ENCODE measurements around the gene ZCRB1.
"Not testable (repeated sequence)": the region's sequence is repeated elsewhere in the genome, so short reads cannot be mapped to it uniquely, and the experiment has no call there.

ZCRB1 gene

GRCh38 chr12:42343721-42344120 is 17.8 kb upstream of the ZCRB1 start:
- H3K27ac ChIP-seq, result no peak overlapping the region
- H3K4me3 ChIP-seq, result no peak overlapping the region
- no peak for DNase-seq (ENCODE audit: low spot score)
- no peak for TF ChIP-seq CTCF (IDR thresholded peaks at IDR 0.05)

GRCh38 chr12:42342028-42342427 is 16.1 kb upstream of the ZCRB1 start:
- TF ChIP-seq CTCF (IDR thresholded peaks at IDR 0.05), result no peak
- Histone ChIP-seq H3K4me3 (no peak overlapping the region), H3K27ac (no peak overlapping the region)
- DNase-seq (ENCODE audit: low spot score), result no peak

GRCh38 chr12:42338280-42338679 is 12.4 kb upstream of the ZCRB1 start:
- no peak for TF ChIP-seq CTCF (IDR thresholded peaks at IDR 0.05)
- H3K27ac ChIP-seq, result no peak overlapping the region
- DNase-seq (ENCODE audit: low spot score), result no peak
- no peak overlapping the region for H3K4me3 ChIP-seq

- H3K4me3 ChIP-seq, result no peak overlapping the region
- no peak for DNase-seq (ENCODE audit: low spot score)
- TF ChIP-seq CTCF (IDR thresholded peaks at IDR 0.05), result no peak
- H3K27ac ChIP-seq, result no peak overlapping the region
Observed at GRCh38 chr12:42336286-42336685, 10.4 kb upstream of the ZCRB1 start.

- no peak overlapping the region for H3K4me3 ChIP-seq
- DNase-seq (ENCODE audit: low spot score), result no peak
- H3K27ac ChIP-seq, result no peak overlapping the region
- TF ChIP-seq CTCF (IDR thresholded peaks at IDR 0.05), result peak; percentile 36
Observed at GRCh38 chr12:42332301-42333285, 6.7 kb upstream of the ZCRB1 start.

GRCh38 chr12:42330097-42330496 is 4.2 kb upstream of the ZCRB1 start:
- not testable (repeated sequence) for H3K27ac ChIP-seq; H3K4me3 ChIP-seq; DNase-seq (ENCODE audit: low spot score)

GRCh38 chr12:42327227-42327590 is 1.3 kb upstream of the ZCRB1 start:
- no peak overlapping the region for H3K27ac ChIP-seq
- TF ChIP-seq CTCF (IDR thresholded peaks at IDR 0.05), result no peak
- H3K4me3 ChIP-seq, result peak overlapping the region; percentile 86
- no peak for DNase-seq (ENCODE audit: low spot score)

Data from coronary artery (tissue), 2 donors.